IMR-90 (cell line): Measurements from ENCODE around the gene YWHAG. TPM values are rescaled to one million over a fixed set of nuclear protein-coding genes. Genes with fewer than 3 reads are reported as not detected.

ENCODE experiments used
- ATAC-seq: fragments of 200-7000 bp; cut with Tn5 transposase; 2 replicates; pipeline ENCODE4 v1.9.1; 2020; ENCODE audit warnings: low read depth, mild to moderate bottlenecking, moderate library complexity
- BruUV-seq: library from RNA; stranded (reverse); fragments of 400-500 nt; replicated peaks from 2 replicates; lab custom pipeline; 2021; lab: Mats Ljungman, UMichigan
- CTCF ChIA-PET: fragments of 300-600 bp; formaldehyde crosslinking; extraction: SDS; loops from one replicate; lab custom pipeline; 2021; ENCODE audit warnings: antibody characterized with exemption; lab: Yijun Ruan, JAX
- POLR2A ChIA-PET: fragments of 300-600 bp; sonication (Branson Sonifier 250); formaldehyde crosslinking; loops from one replicate; lab custom pipeline; 2022; ENCODE audit warnings: antibody characterized with exemption; ENCODE audit not compliant: unreplicated experiment; lab: Charles Lee
- DNase-seq: peaks from one replicate; pipeline ENCODE4 v3.0.0; 2013
- H2AFZ ChIP-seq: replicated peaks from 2 replicates; pipeline ENCODE3; 2013; ENCODE audit warnings: low read length, mild to moderate bottlenecking; ENCODE audit not compliant: poor library complexity
- H2AK5ac ChIP-seq: 2 replicates; pipeline ENCODE4 v1.6.1; 2013; ENCODE audit warnings: low read depth, low read length, inconsistent platforms
- H2AK9ac ChIP-seq: replicated peaks from 2 replicates; pipeline ENCODE3; 2013; ENCODE audit warnings: mild to moderate bottlenecking, low read depth, low read length, moderate library complexity; ENCODE audit not compliant: poor library complexity
- H2BK120ac ChIP-seq: 2 replicates; pipeline ENCODE4 v1.6.1; 2013; ENCODE audit warnings: low read depth, low read length, inconsistent platforms
- H2BK15ac ChIP-seq: 3 replicates; pipeline ENCODE4 v1.6.1; 2013; ENCODE audit warnings: low read depth, low read length, inconsistent platforms
- H2BK20ac ChIP-seq: 2 replicates; pipeline ENCODE4 v1.6.1; 2013; ENCODE audit warnings: low read depth, mild to moderate bottlenecking, inconsistent platforms, low read length, moderate library complexity
- H2BK5ac ChIP-seq: 2 replicates; pipeline ENCODE4 v1.6.1; 2013; ENCODE audit warnings: mild to moderate bottlenecking, low read depth, low read length, inconsistent platforms; ENCODE audit not compliant: poor library complexity, severe bottlenecking
- H3K14ac ChIP-seq: replicated peaks from 2 replicates; pipeline ENCODE4 v1.6.1; 2013; ENCODE audit warnings: low read depth, low read length, inconsistent platforms
- H3K18ac ChIP-seq: 2 replicates; pipeline ENCODE4 v1.6.1; 2013; ENCODE audit warnings: low read depth, low read length, control low read depth
- H3K23ac ChIP-seq: 2 replicates; pipeline ENCODE4 v1.6.1; 2013; ENCODE audit warnings: low read depth, low read length, inconsistent platforms
- H3K27ac ChIP-seq: 2 replicates; pipeline ENCODE4 v1.5.1; 2013; ENCODE audit warnings: mild to moderate bottlenecking, control low read depth, low read length; ENCODE audit not compliant: insufficient read depth
- H3K27me3 ChIP-seq: 2 replicates; pipeline ENCODE4 v1.6.1; 2013; ENCODE audit warnings: low read length; ENCODE audit not compliant: control insufficient read depth, insufficient read depth
- H3K36me3 ChIP-seq: 2 replicates; pipeline ENCODE4 v1.6.1; 2013; ENCODE audit warnings: low read length, mixed read lengths; ENCODE audit not compliant: control insufficient read depth, insufficient read depth
- H3K4ac ChIP-seq: 2 replicates; pipeline ENCODE4 v1.6.1; 2013; ENCODE audit warnings: low read depth, low read length, inconsistent platforms
- H3K4me1 ChIP-seq: 2 replicates; pipeline ENCODE4 v1.6.1; 2013; ENCODE audit warnings: low read length, mixed read lengths; ENCODE audit not compliant: control insufficient read depth, insufficient read depth
- H3K4me2 ChIP-seq: 2 replicates; pipeline ENCODE4 v1.6.1; 2013; ENCODE audit warnings: low read depth, mild to moderate bottlenecking, control low read depth, low read length, moderate library complexity
- H3K4me3 ChIP-seq: 2 replicates; pipeline ENCODE4 v1.5.1; 2013; ENCODE audit warnings: low read depth, mild to moderate bottlenecking, control low read depth, low read length, moderate library complexity; ENCODE audit not compliant: insufficient read depth
- H3K56ac ChIP-seq: 2 replicates; pipeline ENCODE4 v1.6.1; 2013; ENCODE audit warnings: low read length, inconsistent platforms; ENCODE audit not compliant: insufficient read depth; ENCODE audit errors: extremely low read depth
- H3K79me1 ChIP-seq, 2 experiments: 2 replicates each; pipeline ENCODE4 v1.6.1; 2013; ENCODE audit warnings: low read length in 2 of 2, inconsistent platforms in 1 of 2, low read depth in 1 of 2
- H3K9ac ChIP-seq: 2 replicates; pipeline ENCODE4 v1.6.1; 2013; ENCODE audit warnings: low read depth, low read length, control low read depth
- H3K9me1 ChIP-seq: 2 replicates; pipeline ENCODE4 v1.6.1; 2013; ENCODE audit warnings: low read length, inconsistent platforms; ENCODE audit not compliant: insufficient read depth
- H3K9me3 ChIP-seq: 2 replicates; pipeline ENCODE4 v1.6.1; 2013; ENCODE audit warnings: low read length; ENCODE audit not compliant: control insufficient read depth, insufficient read depth
- H4K20me1 ChIP-seq: 2 replicates; pipeline ENCODE4 v1.6.1; 2013; ENCODE audit warnings: low read length, inconsistent platforms; ENCODE audit not compliant: insufficient read depth
- H4K5ac ChIP-seq: 2 replicates; pipeline ENCODE4 v1.6.1; 2013; ENCODE audit warnings: mild to moderate bottlenecking, low read depth, low read length, control low read depth
- H4K8ac ChIP-seq, 2 experiments: 2 replicates each; pipeline ENCODE4 v1.6.1; 2013; ENCODE audit warnings: low read depth in 2 of 2, low read length in 2 of 2, control low read depth in 1 of 2, inconsistent platforms in 1 of 2
- H4K91ac ChIP-seq: 2 replicates; pipeline ENCODE4 v1.6.1; 2013; ENCODE audit warnings: low read depth, low read length, inconsistent platforms; ENCODE audit not compliant: insufficient read depth
- CEBPB ChIP-seq: IDR thresholded peaks from 2 replicates; pipeline ENCODE4 v1.6.1; 2012; ENCODE audit warnings: low read depth, low read length, improper control_type of control experiment
- MAZ ChIP-seq: IDR thresholded peaks from 2 replicates; pipeline ENCODE4 v1.6.1; 2012; ENCODE audit warnings: low read depth, mild to moderate bottlenecking, low read length, improper control_type of control experiment, moderate library complexity, borderline replicate concordance
- NFE2L2 ChIP-seq: fragments of 150-350 bp; IDR thresholded peaks from 2 replicates; pipeline ENCODE4 v1.6.1; 2016; ENCODE audit warnings: low read depth, mild to moderate bottlenecking, low read length
- RAD21 ChIP-seq: IDR thresholded peaks from 2 replicates; pipeline ENCODE4 v1.6.1; 2012; ENCODE audit warnings: low read length, improper control_type of control experiment
- RCOR1 ChIP-seq: IDR thresholded peaks from 2 replicates; pipeline ENCODE4 v1.6.1; 2012; ENCODE audit warnings: mild to moderate bottlenecking, low read length, improper control_type of control experiment; ENCODE audit not compliant: insufficient replicate concordance
- SMC3 ChIP-seq: fragments of 150-350 bp; IDR thresholded peaks from 2 replicates; pipeline ENCODE4 v1.6.1; 2016; ENCODE audit warnings: low read depth, mild to moderate bottlenecking, antibody characterized with exemption, low read length, moderate library complexity
- WGBS, 2 experiments: methylation state at CpG; one replicate each; pipeline versions ENCODE4 v1.1.5 to v1.1.7; 2013; ENCODE audit warnings: missing lambda C conversion rate in 2 of 2; ENCODE audit not compliant: insufficient read length in 1 of 2; ENCODE audit errors: extremely low coverage in 2 of 2; 5-methylcytosine and 5-hydroxymethylcytosine counted together
- dilution Hi-C: fragments of 300-500 bp; cut with HindIII; formaldehyde crosslinking; loops from one replicate; pipeline ENCODE4 v1.14.3; 2018; ENCODE audit warnings: low sequenced_read_pairs; ENCODE audit not compliant: unreplicated experiment
- in situ Hi-C: fragments of 300-500 bp; cut with MboI; formaldehyde crosslinking; loops from 3 replicates; pipeline ENCODE4 v1.14.3; 2019; ENCODE audit warnings: low sequenced_read_pairs, inconsistent platforms, mixed read lengths
- intact Hi-C: fragments of 100-400 bp; cut with micrococcal nuclease; formaldehyde crosslinking; loops from 2 replicates; pipeline ENCODE4 v1.10.0; 2022
- polyA plus RNA-seq, 3 experiments: library from polyadenylated mRNA; depleted of rRNA; stranded (reverse); fragments of >200 nt; gene quantifications; 2 replicates each; pipeline ENCODE4 v1.2.3, GENCODE V29; 2012; ENCODE audit warnings: low replicate concordance in 1 of 3
- total RNA-seq: library from RNA; depleted of rRNA; stranded (reverse); fragments of >200 nt; gene quantifications from 2 replicates; pipeline ENCODE4 v1.2.3, GENCODE V29; 2012
- TF ChIP-seq, protein P1 (sequence below): conservative IDR thresholded peaks from 2 replicates; pipeline ENCODE4 v1.5.1; 2012; ENCODE audit warnings: mild to moderate bottlenecking, low read depth, low read length, improper control_type of control experiment

The YWHAG gene
- total and polyA plus RNA-seq, 2 of the 4 experiments (the other 2 are of a cell fraction), result 40.1 to 64.9 TPM

- Histone ChIP-seq H3K4me2 (peak overlapping the region; percentile 37; the same call in 1 of the 2 replicates), H3K4me1 (peaks cover 23% of the 10 kb centered on the region), H2AK9ac (peak overlapping the region; percentile 97), H2BK20ac (peak overlapping the region; percentile 83), H2BK120ac (peak overlapping the region; percentile 92), H4K5ac (peak overlapping the region; percentile 51), H3K9me3 (no peaks in the 10 kb centered on the region), H3K36me3 (no peaks in the 10 kb centered on the region), H3K27me3 (no peaks in the 10 kb centered on the region), H3K27ac (peak overlapping the region; percentile 94), H3K56ac (no peak overlapping the region), H3K18ac (peak overlapping the region; percentile 52), H4K8ac (peak overlapping the region; percentile 77; a peak in 3 of 4 replicates), H3K79me1 (peaks cover 0 to 24% of the 10 kb centered on the region in 2 experiments; a peak in 2 of 4 replicates), H4K20me1 (no peaks in the 10 kb centered on the region), H2AFZ (peak overlapping the region; percentile 88), H4K91ac (peak overlapping the region; percentile 82), H3K4ac (peak overlapping the region; percentile 83), H2AK5ac (peak overlapping the region; percentile 79), H3K14ac (peak overlapping the region; percentile 71; the same call in 1 of the 2 replicates), H3K4me3 (no peak overlapping the region), H2BK5ac (peak overlapping the region; percentile 90), H3K9me1 (peaks cover 19% of the 10 kb centered on the region), H2BK15ac (peak overlapping the region; percentile 94; the same call in 2 of the 3 replicates), H3K9ac (peak overlapping the region; percentile 50), H3K23ac (peak overlapping the region; percentile 60)
- POLR2A ChIA-PET, result interaction anchor here (0.5 kb wide), 1 partner anchor 9 kb away, joined by 3 read pairs; no protein-coding TSS in a partner anchor
- WGBS, 2 experiments, result 89% methylated on average over 8 of the region's 22 CpGs; no CpG with 5 or more reads in 1 of the 2 experiments
- CTCF ChIA-PET, result interaction anchor here (2.1 kb wide), 1 partner anchor 17 kb away, joined by 7 read pairs; no protein-coding TSS in a partner anchor
- dilution Hi-C loops, result no loop called here
- peak; percentile 93 for DNase-seq
- intact Hi-C loops, result no loop called here
- peak; percentile 46 for ATAC-seq
- no TSS peak for BruUV-seq
- in situ Hi-C loops, result no loop called here
- TF ChIP-seq RCOR1 (peak; percentile 57), RAD21 (peak; percentile 22), NFE2L2 (no peak), MAZ (peak; percentile 56; the same call in 1 of the 2 replicates), CEBPB (peak; percentile 100), SMC3 (no peak)
- TF ChIP-seq, protein P1, sequence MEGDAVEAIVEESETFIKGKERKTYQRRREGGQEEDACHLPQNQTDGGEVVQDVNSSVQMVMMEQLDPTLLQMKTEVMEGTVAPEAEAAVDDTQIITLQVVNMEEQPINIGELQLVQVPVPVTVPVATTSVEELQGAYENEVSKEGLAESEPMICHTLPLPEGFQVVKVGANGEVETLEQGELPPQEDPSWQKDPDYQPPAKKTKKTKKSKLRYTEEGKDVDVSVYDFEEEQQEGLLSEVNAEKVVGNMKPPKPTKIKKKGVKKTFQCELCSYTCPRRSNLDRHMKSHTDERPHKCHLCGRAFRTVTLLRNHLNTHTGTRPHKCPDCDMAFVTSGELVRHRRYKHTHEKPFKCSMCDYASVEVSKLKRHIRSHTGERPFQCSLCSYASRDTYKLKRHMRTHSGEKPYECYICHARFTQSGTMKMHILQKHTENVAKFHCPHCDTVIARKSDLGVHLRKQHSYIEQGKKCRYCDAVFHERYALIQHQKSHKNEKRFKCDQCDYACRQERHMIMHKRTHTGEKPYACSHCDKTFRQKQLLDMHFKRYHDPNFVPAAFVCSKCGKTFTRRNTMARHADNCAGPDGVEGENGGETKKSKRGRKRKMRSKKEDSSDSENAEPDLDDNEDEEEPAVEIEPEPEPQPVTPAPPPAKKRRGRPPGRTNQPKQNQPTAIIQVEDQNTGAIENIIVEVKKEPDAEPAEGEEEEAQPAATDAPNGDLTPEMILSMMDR, result 0 out of 2 replicates have a peak, but pooled peaks have one; percentile 0
Observed at GRCh38 chr7:76296743-76297740, 61.7 kb downstream of the YWHAG start.
